Lung (tissue), 12 donors: ENCODE results near the gene DPP6. TPM values are rescaled to one million over a fixed set of nuclear protein-coding genes. Genes with fewer than 3 reads are reported as not detected.

Source experiments
- ATAC-seq: fragments of 200-7000 bp; cut with Tn5 transposase; one replicate; pipeline ENCODE4 v1.9.1; 2020; ENCODE audit warnings: moderate number of reproducible peaks; ENCODE audit not compliant: insufficient read depth, low FRiP score
- DNase-seq, 3 donors: peaks; one replicate each; pipeline ENCODE4 v3.0.0-alpha.2; 2013 to 2017
- H3K27ac ChIP-seq, 2 donors: one replicate each; pipeline ENCODE4 v1.5.1; 2013; ENCODE audit warnings: mild to moderate bottlenecking in 2 of 2, moderate library complexity in 2 of 2, control low read depth in 1 of 2, inconsistent platforms in 1 of 2, low read depth in 1 of 2, low read length in 1 of 2
- H3K27me3 ChIP-seq, 3 donors: one replicate each; pipeline ENCODE4 v1.5.1; 2013; ENCODE audit warnings: low read length in 2 of 3; ENCODE audit not compliant: control insufficient read depth in 3 of 3, insufficient read depth in 3 of 3
- H3K36me3 ChIP-seq, 4 donors: one replicate each; pipeline ENCODE4 v1.5.1; 2013; ENCODE audit warnings: low read length in 4 of 4, mild to moderate bottlenecking in 1 of 4, moderate library complexity in 1 of 4; ENCODE audit not compliant: control insufficient read depth in 4 of 4, insufficient read depth in 4 of 4
- H3K4me1 ChIP-seq, 5 donors: one replicate each; pipeline ENCODE4 v1.5.1; 2013; ENCODE audit warnings: low read length in 5 of 5, mild to moderate bottlenecking in 2 of 5, moderate library complexity in 1 of 5; ENCODE audit not compliant: control insufficient read depth in 5 of 5, insufficient read depth in 5 of 5
- H3K4me3 ChIP-seq: one replicate; pipeline ENCODE4 v1.5.1; 2013; ENCODE audit warnings: mild to moderate bottlenecking, control low read depth, moderate library complexity
- H3K9ac ChIP-seq, 2 donors: one replicate each; pipeline ENCODE4 v1.5.1; 2013; ENCODE audit warnings: low read length in 2 of 2, control low read depth in 1 of 2; ENCODE audit not compliant: insufficient read depth in 1 of 2
- H3K9me3 ChIP-seq, 4 donors: one replicate each; pipeline ENCODE4 v1.5.1; 2013; ENCODE audit warnings: low read length in 3 of 4, mild to moderate bottlenecking in 1 of 4, moderate library complexity in 1 of 4; ENCODE audit not compliant: control insufficient read depth in 4 of 4, insufficient read depth in 3 of 4
- WGBS, 2 donors: extraction: QIAGEN DNeasy Blood & Tissue Kit; methylation state at CpG; one replicate each; pipeline ENCODE4 v1.1.7; 2013; 5-methylcytosine and 5-hydroxymethylcytosine counted together
- polyA plus RNA-seq, 2 donors: library from polyadenylated mRNA; stranded (reverse); fragments of 200-250 nt; gene quantifications; one replicate each; pipeline ENCODE4 v1.2.1, GENCODE V29; 2013
- total RNA-seq, 2 donors: library from RNA; depleted of rRNA in 1 of 2; stranded (reverse); fragments of >200 nt in 1 of 2; gene quantifications; one replicate each; pipeline ENCODE4 v1.2.1, GENCODE V29; 2014 to 2021
- TF ChIP-seq, protein P1 (sequence below): IDR thresholded peaks from 2 replicates; pipeline ENCODE4 v1.5.1; 2012; ENCODE audit warnings: mild to moderate bottlenecking; ENCODE audit errors: control extremely low read depth, extremely low read depth
- donor health status: control.
- donor health status: control.
- donor health status: Bipolar disorder and iron deficiency.
- donor health status: healthy.
- donor health status: DM: yes; HTN: yes; CAD: no.

The DPP6 gene
- total and polyA plus RNA-seq, 4 donors: 0.08 to 1.3 (median 0.75) TPM

DNA sequence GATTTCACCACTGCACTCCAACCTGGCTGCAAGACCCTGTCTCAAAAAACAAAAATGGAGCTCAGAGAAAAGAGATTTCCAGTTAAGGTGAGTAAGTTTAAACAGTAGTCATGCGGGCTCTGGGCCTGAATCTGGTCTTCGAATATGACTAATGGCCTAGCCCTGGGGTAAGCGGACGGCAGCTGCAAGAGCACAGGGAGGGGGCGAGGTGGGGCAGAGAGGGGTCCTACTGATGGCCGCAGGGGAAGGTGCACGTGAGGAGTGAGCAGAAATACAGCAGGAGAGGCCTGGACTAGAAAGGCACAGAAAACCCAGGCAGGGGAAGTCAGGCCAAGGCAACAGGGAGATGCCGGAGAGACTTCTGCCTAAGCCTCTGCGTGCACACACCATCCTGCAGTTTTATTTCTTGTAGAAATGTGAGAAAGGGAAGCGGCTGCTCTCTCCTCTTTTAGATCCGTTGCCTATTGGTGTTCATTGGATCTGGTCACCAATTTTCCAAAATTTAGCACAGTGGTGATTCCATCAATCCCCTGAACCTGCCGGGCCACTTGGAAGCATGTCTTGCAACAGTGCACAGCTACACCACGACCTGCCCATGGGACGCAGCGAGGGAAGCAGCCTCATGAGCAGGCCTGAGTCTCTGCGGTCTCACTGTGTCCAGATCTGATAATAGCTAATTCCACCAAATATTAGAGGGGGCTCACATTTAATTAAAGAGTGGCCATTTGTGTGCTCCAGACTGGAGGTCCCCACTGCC is 811.7 kb downstream of the DPP6 start:
- 85 to 86% methylated on average over 16 of the region's 16 CpGs for WGBS, 2 donors

DNA sequence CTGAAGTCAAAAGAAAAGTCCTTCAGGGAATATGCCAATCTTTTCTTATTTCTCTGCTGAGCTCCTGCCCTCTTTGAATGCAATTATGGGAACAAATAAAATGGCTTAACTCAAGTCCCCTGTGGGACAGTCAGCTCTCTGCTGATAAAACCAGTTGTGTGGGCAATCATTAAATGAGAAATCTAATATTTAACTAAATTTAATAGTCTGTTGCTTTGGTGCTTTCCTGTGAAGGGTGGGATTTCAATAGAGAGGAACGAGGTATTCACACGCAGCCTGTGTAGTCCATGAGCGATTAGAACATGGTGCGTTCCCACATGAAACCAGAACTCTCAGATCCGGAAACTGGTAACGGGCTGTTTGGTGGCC is 812.3 kb downstream of the DPP6 start:
- no peak overlapping the region for H3K4me3 ChIP-seq
- no peak overlapping the region for H3K27ac ChIP-seq
- H3K9me3 ChIP-seq: peaks cover 0 to 6% (median 0%) of the 10 kb centered on the region in 4 donors
- 92 to 94% methylated on average over 6 of the region's 6 CpGs for WGBS, 2 donors
- H3K36me3 ChIP-seq: no peaks in the 10 kb centered on the region
- peaks cover 0 to 17% (median 10%) of the 10 kb centered on the region in 3 donors for H3K27me3 ChIP-seq
- no peak for DNase-seq
- H3K9ac ChIP-seq: no peak overlapping the region
- TF ChIP-seq, protein P1, sequence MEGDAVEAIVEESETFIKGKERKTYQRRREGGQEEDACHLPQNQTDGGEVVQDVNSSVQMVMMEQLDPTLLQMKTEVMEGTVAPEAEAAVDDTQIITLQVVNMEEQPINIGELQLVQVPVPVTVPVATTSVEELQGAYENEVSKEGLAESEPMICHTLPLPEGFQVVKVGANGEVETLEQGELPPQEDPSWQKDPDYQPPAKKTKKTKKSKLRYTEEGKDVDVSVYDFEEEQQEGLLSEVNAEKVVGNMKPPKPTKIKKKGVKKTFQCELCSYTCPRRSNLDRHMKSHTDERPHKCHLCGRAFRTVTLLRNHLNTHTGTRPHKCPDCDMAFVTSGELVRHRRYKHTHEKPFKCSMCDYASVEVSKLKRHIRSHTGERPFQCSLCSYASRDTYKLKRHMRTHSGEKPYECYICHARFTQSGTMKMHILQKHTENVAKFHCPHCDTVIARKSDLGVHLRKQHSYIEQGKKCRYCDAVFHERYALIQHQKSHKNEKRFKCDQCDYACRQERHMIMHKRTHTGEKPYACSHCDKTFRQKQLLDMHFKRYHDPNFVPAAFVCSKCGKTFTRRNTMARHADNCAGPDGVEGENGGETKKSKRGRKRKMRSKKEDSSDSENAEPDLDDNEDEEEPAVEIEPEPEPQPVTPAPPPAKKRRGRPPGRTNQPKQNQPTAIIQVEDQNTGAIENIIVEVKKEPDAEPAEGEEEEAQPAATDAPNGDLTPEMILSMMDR: no peak
- ATAC-seq: no peak
- peaks cover 0 to 2% (median 0%) of the 10 kb centered on the region in 5 donors for H3K4me1 ChIP-seq

More for the DNA sequence above, 811.7 kb downstream of the DPP6 start:
- Histone ChIP-seq H3K4me3 (no peak overlapping the region), H3K27ac (no peak overlapping the region), H3K4me1 (peaks cover 0 to under 1% (median 0%) of the 10 kb centered on the region in 5 donors), H3K9ac (no peak overlapping the region), H3K27me3 (peaks cover 0 to 12% (median 5%) of the 10 kb centered on the region in 3 donors), H3K9me3 (peaks cover 0 to 6% (median 0%) of the 10 kb centered on the region in 4 donors), H3K36me3 (no peaks in the 10 kb centered on the region)
- TF ChIP-seq, protein P1: no peak
- DNase-seq (no peak), ATAC-seq (no peak)

DNA sequence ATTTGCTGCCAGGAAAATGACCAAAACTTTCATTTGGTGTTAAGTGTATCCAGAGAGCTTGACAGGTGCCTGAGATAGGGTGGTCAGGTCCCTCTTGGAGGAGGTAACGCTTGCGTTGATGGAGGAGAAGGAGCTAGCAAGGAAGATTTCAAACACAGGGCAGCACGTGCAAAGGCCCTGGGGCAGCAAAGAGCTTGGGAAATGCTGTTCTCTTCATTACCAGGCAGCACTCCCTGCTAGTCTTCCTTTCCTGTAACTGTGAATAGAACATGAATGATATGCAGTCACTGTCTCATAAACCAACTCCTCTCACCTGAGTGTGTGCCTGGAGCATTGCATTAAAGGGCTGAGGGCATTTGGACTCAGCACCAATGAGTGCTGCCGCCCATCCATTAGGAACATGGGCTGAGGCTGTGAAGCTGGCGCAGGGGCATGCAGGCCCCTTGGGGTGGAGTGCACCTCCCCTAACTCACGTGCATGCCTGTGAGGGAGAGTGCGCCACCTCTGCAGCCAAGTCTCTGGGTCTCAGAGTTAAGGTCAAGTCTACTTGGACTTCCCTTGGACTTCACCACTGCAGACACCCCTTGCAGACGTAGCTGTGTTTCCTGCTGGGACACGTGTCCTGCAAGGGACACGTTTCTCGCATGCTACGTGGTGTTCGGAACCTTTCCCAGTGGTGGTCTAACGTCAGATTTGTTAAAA is 813.9 kb downstream of the DPP6 start:
- Histone ChIP-seq H3K4me3 (no peak overlapping the region), H3K4me1 (peaks cover 0 to 2% (median 0%) of the 10 kb centered on the region in 5 donors), H3K27ac (no peak overlapping the region), H3K9ac (no peak overlapping the region), H3K36me3 (no peaks in the 10 kb centered on the region), H3K9me3 (peaks cover 0 to 6% (median 0%) of the 10 kb centered on the region in 4 donors), H3K27me3 (peaks cover 0 to 17% (median 10%) of the 10 kb centered on the region in 3 donors)
- 89 to 91% methylated on average over 14 of the region's 14 CpGs for WGBS, 2 donors
- no peak for DNase-seq
- ATAC-seq: no peak
- TF ChIP-seq, protein P1: no peak
